ENCODE results near the gene FABP1. TPM values are rescaled to one million over a fixed set of nuclear protein-coding genes. Genes with fewer than 3 reads are reported as not detected.
A peak's percentile ranks its signal among the peaks of the same experiment; 100 is the strongest.

The FABP1 gene
- total and polyA plus RNA-seq, 12 donors = 0.14 to 1.1 TPM; not detected in 10

- DNase-seq = no peak
- intact Hi-C loops (cut with DNase I) = no loop called here
- H3K27ac ChIP-seq = peak overlapping the region in 2 of 10 donors; percentile 9 to 46
- 66 to 69% methylated on average over 5 of the region's 5 CpGs for WGBS, 2 donors
- H3K36me3 ChIP-seq = peaks cover 0 to 45% (median 0%) of the 10 kb centered on the region in 9 donors
- peaks cover 0 to 39% (median 19%) of the 10 kb centered on the region in 9 donors for H3K4me1 ChIP-seq
- ATAC-seq = no peak
- no peaks in the 10 kb centered on the region for H3K27me3 ChIP-seq
- H3K9me3 ChIP-seq = no peaks in the 10 kb centered on the region
- H3K4me3 ChIP-seq = no peak overlapping the region
- TF ChIP-seq CTCF (IDR thresholded peaks at IDR 0.05) = no peak
Observed at GRCh38 chr2:88096708-88097107, 31.2 kb downstream of the FABP1 start.

- ATAC-seq = no peak
- TF ChIP-seq CTCF (IDR thresholded peaks at IDR 0.05) = no peak
- H3K36me3 ChIP-seq = peaks cover 0 to 59% (median 0%) of the 10 kb centered on the region in 9 donors
Observed at GRCh38 chr2:88095022-88095421, 32.8 kb downstream of the FABP1 start.

GRCh38 chr2:88092773-88093172 is 35.1 kb downstream of the FABP1 start:
- no peaks in the 10 kb centered on the region for H3K9me3 ChIP-seq
- peaks cover 0 to 27% (median 6%) of the 10 kb centered on the region in 9 donors for H3K4me1 ChIP-seq
- H3K27ac ChIP-seq = no peak overlapping the region
- DNase-seq (no peak), ATAC-seq (no peak)
- H3K27me3 ChIP-seq = no peaks in the 10 kb centered on the region
- no peak for TF ChIP-seq CTCF (IDR thresholded peaks at IDR 0.05)
- H3K36me3 ChIP-seq = peaks cover 0 to 66% (median 0%) of the 10 kb centered on the region in 9 donors
- intact Hi-C loops (cut with DNase I) = no loop called here
- H3K4me3 ChIP-seq = no peak overlapping the region

More at GRCh38 chr2:88095022-88095421, 32.8 kb downstream of the FABP1 start:
- intact Hi-C loops (cut with DNase I) = no loop called here
- no peaks in the 10 kb centered on the region for H3K9me3 ChIP-seq
- no peak for DNase-seq
- peaks cover 0 to 37% (median 13%) of the 10 kb centered on the region in 9 donors for H3K4me1 ChIP-seq
- H3K27me3 ChIP-seq = no peaks in the 10 kb centered on the region
- H3K27ac ChIP-seq = no peak overlapping the region
- WGBS, 2 donors = 72 to 77% methylated on average over 3 of the region's 3 CpGs
- H3K4me3 ChIP-seq = no peak overlapping the region

- H3K36me3 ChIP-seq = peaks cover 0 to 64% (median 0%) of the 10 kb centered on the region in 9 donors
- no peaks in the 10 kb centered on the region for H3K9me3 ChIP-seq
- intact Hi-C loops (cut with DNase I) = no loop called here
Observed at GRCh38 chr2:88091943-88092342, 35.9 kb downstream of the FABP1 start.

More at GRCh38 chr2:88091943-88092342, 35.9 kb downstream of the FABP1 start:
- no peak overlapping the region for H3K4me3 ChIP-seq
- TF ChIP-seq CTCF (IDR thresholded peaks at IDR 0.05) = no peak
- ATAC-seq (no peak), DNase-seq (no peak)
- WGBS, 2 donors = 88% methylated on average over 3 of the region's 3 CpGs
- no peaks in the 10 kb centered on the region for H3K27me3 ChIP-seq
- H3K4me1 ChIP-seq = peaks cover 0 to 19% (median 0%) of the 10 kb centered on the region in 9 donors
- H3K27ac ChIP-seq = no peak overlapping the region

Data from heart right ventricle (tissue), 16 donors.